NCI-H345 treated with DMSO at 0.1 percent for 48 hours (cell line): ENCODE results near the gene PPP2R2B.

Experiments used
- DNase-seq: peaks from one replicate; lab custom pipeline; 2025; ENCODE audit not compliant: unreplicated experiment; lab: John Stamatoyannopoulos, UW

PPP2R2B gene

GRCh38 chr5:146878476-146879172 is at the start of gene PPP2R2B:
PPP2R2B (minus strand) TSS chr5:146878757.
- DNase-seq, result peak; percentile 50

- no peak for DNase-seq
Measured at GRCh38 chr5:146924132-146924531, 45.6 kb upstream of the PPP2R2B start.

DNA sequence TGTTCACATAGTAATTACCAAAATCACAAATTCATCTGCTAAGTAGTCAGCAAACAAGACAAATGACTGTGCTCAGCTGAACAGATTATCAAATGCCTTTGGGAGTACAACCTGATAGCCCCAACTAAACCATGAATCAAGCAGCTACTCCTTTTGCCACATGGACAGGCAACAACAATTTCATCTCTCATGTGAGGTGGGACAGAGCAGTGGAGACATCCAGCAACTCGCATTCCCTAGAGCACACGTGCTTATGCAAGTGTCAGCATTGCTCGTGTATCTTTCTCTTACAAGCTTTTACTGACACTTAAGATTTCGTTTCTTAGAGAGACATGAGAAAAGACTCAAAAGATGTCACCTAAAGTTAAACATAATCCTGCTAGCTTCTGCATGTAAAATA is 42.7 kb upstream of the PPP2R2B start:
- DNase-seq, result no peak

GRCh38 chr5:146920351-146920881 is 41.9 kb upstream of the PPP2R2B start:
- no peak for DNase-seq

- DNase-seq, result no peak
Measured at GRCh38 chr5:146919304-146919703, 40.7 kb upstream of the PPP2R2B start.

- no peak for DNase-seq
Measured at GRCh38 chr5:146917931-146918330, 39.4 kb upstream of the PPP2R2B start.

DNA sequence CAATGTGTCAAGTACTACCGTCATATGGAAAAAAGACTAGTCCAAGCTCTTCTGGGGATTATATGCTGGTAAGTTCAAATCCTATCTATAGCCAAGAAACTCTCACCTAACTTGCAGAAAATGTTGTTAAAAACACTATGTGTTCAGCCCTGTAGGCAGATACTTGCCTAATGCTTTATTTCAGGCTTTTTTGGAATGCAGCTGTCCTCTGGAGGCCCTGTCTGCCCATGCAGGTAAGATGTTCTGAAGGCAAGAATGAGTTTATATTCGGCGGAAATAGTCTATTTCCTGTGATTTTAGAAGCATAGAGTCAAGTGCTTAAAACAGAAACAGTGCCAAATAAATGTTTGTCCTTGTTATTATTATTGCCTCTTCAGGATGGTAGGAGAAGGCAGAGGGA is 34.3 kb upstream of the PPP2R2B start:
- no peak for DNase-seq

- DNase-seq, result no peak
Measured at GRCh38 chr5:146910239-146910638, 31.7 kb upstream of the PPP2R2B start.

- no peak for DNase-seq
Measured at GRCh38 chr5:146909255-146910068, 30.9 kb upstream of the PPP2R2B start.

DNA sequence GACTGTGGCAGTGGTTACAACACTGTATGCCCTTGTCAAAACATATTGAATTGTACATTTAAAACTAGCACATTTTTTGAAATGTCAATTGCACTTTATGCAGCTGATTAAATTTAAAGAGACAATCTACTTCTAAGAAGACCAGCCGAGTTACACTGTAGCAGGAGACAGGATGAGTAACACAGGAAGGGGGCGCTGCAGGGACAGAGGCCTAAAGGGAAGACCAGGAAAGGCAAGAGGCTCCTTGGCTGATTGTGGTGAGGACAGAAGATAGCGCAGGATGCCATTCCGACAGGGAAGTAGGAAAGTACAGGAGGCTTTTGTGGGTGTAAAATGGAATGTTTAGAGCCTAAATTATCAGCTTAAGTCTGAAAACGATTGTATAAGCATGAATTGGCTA is 28.2 kb upstream of the PPP2R2B start:
- DNase-seq, result no peak

- DNase-seq, result no peak
Measured at GRCh38 chr5:146904890-146905289, 26.3 kb upstream of the PPP2R2B start.

DNA sequence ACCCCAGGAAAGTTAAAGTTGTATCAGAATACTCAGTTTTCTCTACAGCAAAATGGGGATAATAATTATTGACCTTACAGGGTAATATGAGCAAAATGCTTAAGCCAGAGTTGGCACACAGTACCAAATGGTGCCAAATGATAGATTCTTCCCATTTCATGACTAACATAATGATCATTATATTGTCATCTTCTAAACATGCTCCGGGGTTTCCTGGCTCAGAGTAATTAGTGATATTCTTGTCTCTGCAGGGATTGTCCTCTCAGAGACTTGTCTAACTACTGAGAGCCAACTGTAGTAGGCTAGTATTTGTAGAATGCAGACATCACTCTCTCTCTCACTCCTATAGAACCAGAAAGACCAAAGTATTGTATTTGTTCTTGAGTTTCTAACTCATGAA is 25.2 kb upstream of the PPP2R2B start:
- DNase-seq, result no peak

- no peak for DNase-seq
Measured at GRCh38 chr5:146902471-146902870, 23.9 kb upstream of the PPP2R2B start.

DNA sequence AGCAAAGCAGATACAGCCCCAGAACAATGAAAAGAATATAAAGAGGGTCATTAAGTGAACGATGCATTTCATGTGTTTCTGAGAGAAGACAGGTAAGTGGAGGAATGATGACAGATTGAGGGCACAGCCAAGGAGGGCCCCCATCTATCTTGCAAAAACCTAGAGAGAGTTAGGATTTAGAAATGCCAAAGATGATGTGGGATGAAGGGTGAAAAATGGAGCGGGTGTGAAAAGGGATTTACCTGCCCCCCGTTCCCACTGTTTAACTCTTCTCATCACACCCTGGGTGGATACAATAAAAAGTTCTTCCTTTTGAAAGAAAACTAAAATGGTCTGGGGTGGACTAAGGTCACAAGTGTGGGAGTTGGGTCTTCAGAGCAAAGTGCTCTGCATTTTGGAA is 18.5 kb upstream of the PPP2R2B start:
- no peak for DNase-seq

DNA sequence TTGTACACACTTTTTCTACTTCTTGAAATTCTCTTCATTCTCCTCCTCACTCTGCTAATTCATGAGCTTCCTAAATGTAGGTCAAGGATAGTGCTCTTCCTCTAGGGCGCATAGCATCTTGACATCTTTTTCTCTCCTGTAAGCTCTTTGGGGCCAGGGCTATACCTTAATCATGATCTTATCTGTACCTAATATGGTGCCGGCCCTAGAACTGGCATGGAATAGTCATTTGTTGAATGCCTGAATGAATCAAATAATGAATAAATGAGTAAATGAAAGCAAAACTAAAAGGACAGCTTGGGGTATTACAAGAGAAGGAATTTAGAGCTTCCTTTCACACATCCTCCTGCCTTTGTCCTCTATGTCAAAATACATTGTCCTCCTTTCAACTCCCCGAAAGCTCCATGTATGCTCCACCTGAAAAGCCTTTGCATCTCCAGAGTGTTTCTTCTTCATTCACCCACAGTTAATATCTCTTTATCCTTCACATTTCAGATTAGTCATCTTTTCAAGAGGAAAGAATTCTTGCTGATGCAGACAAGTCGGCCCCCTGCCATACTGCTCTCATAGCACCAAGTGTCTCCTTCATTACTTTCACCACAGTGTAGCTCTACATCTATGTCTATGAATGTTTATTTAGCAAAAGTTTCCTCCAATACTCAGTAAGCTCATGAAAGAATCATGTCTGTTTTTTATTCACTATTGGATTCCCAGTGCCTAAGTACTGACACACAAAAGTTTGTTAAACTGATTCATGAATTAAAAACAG is 16.4 kb upstream of the PPP2R2B start:
- no peak for DNase-seq

DNA sequence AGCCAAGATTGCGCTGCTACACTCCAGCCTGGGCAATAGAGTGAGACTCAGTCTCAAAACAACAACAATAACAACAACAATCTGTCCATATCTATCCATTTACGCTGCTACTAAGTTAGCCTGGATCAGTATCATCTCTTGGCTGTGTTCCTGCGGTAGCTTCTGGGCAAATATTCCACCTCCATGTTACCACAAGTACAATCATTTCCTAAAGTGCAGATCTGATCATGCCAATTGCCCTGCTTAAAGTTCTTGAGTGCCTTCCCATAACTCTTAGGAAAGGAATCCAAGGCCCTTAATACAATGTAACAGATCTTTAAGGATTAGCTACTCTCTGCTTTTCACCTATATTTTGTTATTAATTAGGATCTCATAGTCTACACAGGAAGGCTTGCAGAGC is 15.4 kb upstream of the PPP2R2B start:
- DNase-seq, result no peak

GRCh38 chr5:146892231-146892630 is 13.7 kb upstream of the PPP2R2B start:
- DNase-seq, result no peak

DNA sequence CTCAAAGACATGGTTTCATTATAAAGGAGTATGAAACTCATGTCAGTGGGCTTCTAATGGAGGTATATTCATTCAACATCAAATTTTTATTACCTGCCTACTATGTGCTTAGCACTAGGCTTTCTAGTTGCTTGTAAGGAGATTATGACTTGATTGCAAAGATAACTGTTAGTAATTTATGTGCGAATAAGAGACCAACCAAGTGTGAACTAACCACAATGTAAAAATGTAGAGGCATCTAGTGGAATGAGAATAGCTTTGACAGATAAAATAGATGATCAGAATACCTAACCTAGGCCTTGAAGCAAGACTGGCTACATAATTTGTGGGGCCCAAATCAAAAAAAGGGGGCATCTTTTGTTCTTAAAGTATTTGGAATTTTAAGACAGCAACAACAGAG is 13.0 kb upstream of the PPP2R2B start:
- no peak for DNase-seq

DNA sequence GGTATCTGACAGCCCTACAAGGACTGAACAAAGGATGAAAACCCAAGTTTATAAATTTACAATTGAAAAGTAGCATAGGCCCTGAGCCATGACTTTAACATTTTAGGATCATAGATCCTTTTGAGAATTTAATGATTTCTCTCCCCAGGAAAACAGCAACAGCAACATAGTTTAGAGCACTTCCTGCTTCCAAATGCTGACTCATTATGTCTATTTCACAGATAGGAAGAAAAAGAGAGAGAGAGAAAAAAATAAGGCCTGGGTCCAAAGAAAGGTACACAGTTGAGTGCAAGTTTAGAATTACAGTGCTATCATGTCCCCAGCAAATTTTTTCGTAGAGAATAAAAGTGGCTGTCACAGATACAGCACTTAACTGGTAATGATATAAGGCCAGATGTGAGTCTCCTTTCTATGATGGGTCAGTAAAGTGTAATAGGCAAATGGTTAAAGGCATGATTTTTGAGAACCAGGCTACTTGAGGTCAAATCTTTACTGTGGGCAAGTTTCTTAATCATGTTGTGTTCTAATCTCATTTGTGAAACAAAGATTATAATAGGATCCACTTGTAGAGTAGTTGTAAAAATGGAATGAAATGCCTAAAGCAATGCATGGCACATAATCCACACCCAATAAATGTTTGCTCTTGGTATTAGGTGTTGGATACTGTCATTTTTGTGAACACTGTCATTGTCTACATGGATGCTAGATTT is 12.3 kb upstream of the PPP2R2B start:
- DNase-seq, result no peak

DNA sequence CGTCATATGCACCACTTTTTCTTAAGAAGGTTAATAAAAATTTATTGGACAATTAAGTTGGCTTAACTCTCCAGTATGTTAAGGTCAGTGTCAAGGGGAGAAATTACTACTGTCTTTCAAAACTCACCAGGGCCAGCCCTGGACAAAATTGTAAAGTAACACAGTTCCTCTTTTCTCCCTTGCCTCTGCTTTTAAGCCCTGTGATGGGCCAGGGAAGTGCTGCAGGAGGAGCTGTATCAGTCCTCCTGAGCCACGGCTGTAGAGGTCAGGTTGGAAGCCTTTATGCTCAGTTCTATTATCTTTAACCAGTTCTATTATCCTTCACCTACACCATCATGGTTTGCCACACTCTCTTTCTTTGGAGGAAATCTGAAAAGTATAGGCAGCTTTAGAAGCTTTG is 11.5 kb upstream of the PPP2R2B start:
- DNase-seq, result no peak

GRCh38 chr5:146889169-146889568 is 10.6 kb upstream of the PPP2R2B start:
- DNase-seq, result no peak
